HS-27A (cell line): ENCODE data around the gene RAB44.

Source experiments
- DNase-seq: peaks from one replicate; pipeline ENCODE4 v3.0.0-alpha.2; 2012; ENCODE audit warnings: low read depth, missing footprints

RAB44 gene

GRCh38 chr6:36776167-36776566 is 78.5 kb downstream of the RAB44 start:
- DNase-seq, result no peak

DNA sequence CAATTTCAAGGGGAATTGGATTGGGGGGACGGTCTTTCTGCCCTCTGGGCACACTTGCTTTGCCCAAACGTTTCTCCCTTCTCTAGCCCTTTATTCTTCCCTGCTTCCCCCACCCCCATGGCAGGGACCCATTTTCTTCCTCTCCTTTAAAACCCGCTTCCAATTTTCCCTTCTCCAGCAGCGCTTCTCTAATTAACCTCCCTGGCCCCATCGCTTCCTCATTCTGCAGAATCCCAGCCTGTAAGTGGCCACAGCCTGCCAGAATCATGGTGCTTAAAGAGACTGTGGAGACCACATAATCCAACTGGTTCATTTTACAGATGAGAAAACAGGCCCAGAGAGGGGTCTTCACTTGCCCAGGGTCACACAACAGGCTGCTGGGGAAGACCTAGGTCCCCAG is 80.2 kb downstream of the RAB44 start:
- no peak for DNase-seq

- DNase-seq, result no peak
Measured at GRCh38 chr6:36779227-36779626, 81.6 kb downstream of the RAB44 start.

DNA sequence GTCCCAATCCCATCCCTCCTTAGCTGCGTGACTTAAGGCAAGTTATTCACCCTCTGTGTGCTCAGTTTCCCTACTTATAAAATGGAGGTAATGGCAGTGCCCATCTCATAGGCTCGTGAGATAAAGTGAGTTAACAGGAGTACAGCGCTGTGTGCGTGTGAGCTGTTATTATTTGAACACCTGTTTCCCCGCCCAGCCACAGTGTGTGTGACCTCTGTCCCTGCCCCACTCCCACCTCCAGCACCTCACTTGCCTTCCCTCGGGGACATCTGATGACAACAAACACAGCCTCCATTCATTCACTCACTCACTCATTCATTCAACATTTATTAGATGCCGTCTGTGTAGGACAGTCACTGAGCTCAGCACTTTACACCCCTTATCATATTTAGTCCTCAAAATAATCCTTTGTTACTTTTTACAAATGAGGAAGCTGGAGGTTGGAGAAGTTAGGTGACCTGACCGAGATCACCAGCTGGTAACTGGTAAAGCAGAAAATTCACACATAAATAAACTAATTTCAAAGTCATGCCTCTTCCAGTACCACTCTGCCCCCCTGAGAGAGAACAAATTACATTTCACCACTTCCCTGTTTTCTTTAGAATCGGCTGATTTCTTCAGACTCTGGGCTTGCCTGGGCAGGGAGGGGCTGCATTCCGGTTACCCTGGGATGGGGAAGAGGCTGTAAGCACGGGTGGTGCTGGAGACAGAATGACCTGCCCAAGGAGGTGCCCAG is 83.0 kb downstream of the RAB44 start:
- DNase-seq, result no peak

DNA sequence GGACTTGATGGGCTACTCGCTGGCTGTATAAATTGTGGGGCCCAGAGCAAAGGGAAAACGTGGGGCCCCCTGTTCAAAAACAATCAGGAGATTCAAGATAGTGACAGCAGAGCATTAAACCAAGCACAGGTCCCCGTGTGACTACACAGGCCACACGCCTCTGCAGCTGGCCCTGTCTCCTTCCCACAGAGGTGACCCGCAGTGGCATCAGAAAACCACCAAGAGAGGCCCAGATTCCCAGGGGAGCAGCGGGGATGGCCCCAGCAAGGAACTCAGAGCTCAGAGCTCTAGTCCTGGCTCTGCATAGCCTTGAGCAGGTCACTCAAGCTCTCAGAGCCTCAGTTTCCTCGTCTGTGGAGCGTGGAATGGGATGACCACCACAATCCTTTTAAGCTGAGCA is 84.0 kb downstream of the RAB44 start:
- no peak for DNase-seq
